Activated T-helper 2 cell treated with anti-CD3 and anti-CD28 coated beads, Interferon-gamma antibody, Interleukin-2, Interleukin-4, amounts not matched to agents 10 μg/mL and 5 μg/mL and 100 μg/mL, durations not matched to agents 14 hours and 24 hours and 36 hours (primary cell): ENCODE measurements around the gene TYMP. TPM values are rescaled to one million over a fixed set of nuclear protein-coding genes. Genes with fewer than 3 reads are reported as not detected.

ENCODE experiments used
- DNase-seq: peaks from one replicate; pipeline ENCODE4 v3.0.0; 2021; ENCODE audit warnings: low spot score
- H3K27ac Mint-ChIP-seq: one replicate; pipeline ENCODE4 v1.8.0; 2021; ENCODE audit warnings: mixed read lengths
- H3K27me3 Mint-ChIP-seq: one replicate; pipeline ENCODE4 v1.8.0; 2021; ENCODE audit warnings: low read depth, mixed read lengths
- H3K36me3 Mint-ChIP-seq: one replicate; pipeline ENCODE4 v1.8.0; 2021; ENCODE audit warnings: low read depth, mixed read lengths
- H3K4me1 Mint-ChIP-seq: one replicate; pipeline ENCODE4 v1.8.0; 2021; ENCODE audit warnings: low read depth, mixed read lengths
- H3K4me3 Mint-ChIP-seq: one replicate; pipeline ENCODE4 v1.8.0; 2021; ENCODE audit warnings: low read depth, mild to moderate bottlenecking, moderate library complexity, mixed read lengths
- H3K9me3 Mint-ChIP-seq: one replicate; pipeline ENCODE4 v1.8.0; 2021; ENCODE audit warnings: mixed read lengths
- intact Hi-C: fragments of 100-400 bp; cut with micrococcal nuclease; formaldehyde crosslinking; loops from one replicate; pipeline ENCODE4 v1.15.1; 2023
- total RNA-seq: library from RNA; stranded (reverse); gene quantifications from 2 replicates; pipeline ENCODE4 v1.2.3, GENCODE V29; 2022

Gene TYMP, protein sequence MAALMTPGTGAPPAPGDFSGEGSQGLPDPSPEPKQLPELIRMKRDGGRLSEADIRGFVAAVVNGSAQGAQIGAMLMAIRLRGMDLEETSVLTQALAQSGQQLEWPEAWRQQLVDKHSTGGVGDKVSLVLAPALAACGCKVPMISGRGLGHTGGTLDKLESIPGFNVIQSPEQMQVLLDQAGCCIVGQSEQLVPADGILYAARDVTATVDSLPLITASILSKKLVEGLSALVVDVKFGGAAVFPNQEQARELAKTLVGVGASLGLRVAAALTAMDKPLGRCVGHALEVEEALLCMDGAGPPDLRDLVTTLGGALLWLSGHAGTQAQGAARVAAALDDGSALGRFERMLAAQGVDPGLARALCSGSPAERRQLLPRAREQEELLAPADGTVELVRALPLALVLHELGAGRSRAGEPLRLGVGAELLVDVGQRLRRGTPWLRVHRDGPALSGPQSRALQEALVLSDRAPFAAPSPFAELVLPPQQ
- total RNA-seq = 35.9 and 36.9 TPM in 2 replicates

DNA sequence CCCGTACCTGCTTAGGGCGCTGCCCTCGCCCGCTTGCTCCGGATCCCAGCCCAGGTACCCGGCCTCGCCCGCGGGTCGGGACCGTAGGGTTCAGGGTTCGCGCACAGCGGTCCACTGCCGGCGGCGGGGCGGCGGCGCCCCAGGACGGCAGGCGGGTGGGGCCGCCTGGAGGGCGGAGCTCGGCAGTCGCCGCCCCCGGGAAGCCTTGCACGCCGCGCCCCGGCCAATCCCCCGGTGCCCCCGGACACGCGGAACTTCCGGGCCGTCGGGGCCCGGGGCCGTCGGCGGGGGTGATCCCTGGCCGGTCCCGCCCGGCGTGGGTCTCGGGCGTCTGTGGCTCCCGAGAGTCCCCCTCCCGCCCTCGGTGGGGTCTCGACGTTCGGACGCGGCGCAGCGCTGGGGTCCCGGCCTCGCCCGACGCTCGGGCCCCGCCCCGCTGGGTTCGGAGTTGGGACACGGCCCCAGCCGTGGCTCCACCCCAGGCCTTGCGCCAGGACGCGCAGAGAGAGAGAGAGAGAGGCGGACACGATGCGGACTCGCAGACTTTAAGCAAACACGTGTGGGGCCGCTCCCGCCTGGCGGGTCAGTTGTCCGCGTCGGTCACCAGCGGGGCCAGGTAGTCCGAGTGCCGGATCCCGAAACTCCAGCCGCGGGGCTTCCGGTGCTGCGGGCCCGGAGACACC, at the start of gene TYMP:
TSS of gene TYMP (minus strand) at position 116 of the 683 bp plus-strand sequence. CDS start 303 bp downstream, outside the sequence.
- peaks cover 17% of the 10 kb centered on the region for H3K36me3 Mint-ChIP-seq
- H3K4me1 Mint-ChIP-seq = peaks cover 38% of the 10 kb centered on the region
- intact Hi-C loops = loop anchor here (2.0 to 10.0 kb wide), 4 partner anchors 15 to 285 kb away; partner anchors contain the start of genes CHKB, KLHDC7B and TUBGCP6
- peak within 1 kb of the TSS; percentile 91 for H3K4me3 Mint-ChIP-seq
- no peaks in the 10 kb centered on the region for H3K9me3 Mint-ChIP-seq
- peak; percentile 76 for DNase-seq
- H3K27ac Mint-ChIP-seq = peak within 1 kb of the TSS; percentile 98
- no peaks in the 10 kb centered on the region for H3K27me3 Mint-ChIP-seq

GRCh38 chr22:50578776-50579310, 49.0 kb upstream of the TYMP start:
- intact Hi-C loops = no loop called here
- Mint-ChIP-seq H3K36me3 (peaks cover 46% of the 10 kb centered on the region), H3K27me3 (no peaks in the 10 kb centered on the region), H3K4me1 (peaks cover 14% of the 10 kb centered on the region), H3K4me3 (no peak overlapping the region), H3K9me3 (no peaks in the 10 kb centered on the region), H3K27ac (no peak overlapping the region)
- DNase-seq = no peak

- Mint-ChIP-seq H3K27ac (no peak within 1 kb of the TSS), H3K36me3 (peaks cover 46% of the 10 kb centered on the region), H3K4me1 (peaks cover 9% of the 10 kb centered on the region), H3K27me3 (no peaks in the 10 kb centered on the region), H3K9me3 (no peaks in the 10 kb centered on the region), H3K4me3 (no peak within 1 kb of the TSS)
- intact Hi-C loops = no loop called here
- DNase-seq = no peak
These were observed 48.4 kb upstream of the TYMP start, which contains the start of gene CPT1B for GRCh38 chr22:50577987-50578775. Gene CPT1B (minus strand): TSS chr22:50578427. CDS start chr22:50577915, 512 bp downstream.

DNA sequence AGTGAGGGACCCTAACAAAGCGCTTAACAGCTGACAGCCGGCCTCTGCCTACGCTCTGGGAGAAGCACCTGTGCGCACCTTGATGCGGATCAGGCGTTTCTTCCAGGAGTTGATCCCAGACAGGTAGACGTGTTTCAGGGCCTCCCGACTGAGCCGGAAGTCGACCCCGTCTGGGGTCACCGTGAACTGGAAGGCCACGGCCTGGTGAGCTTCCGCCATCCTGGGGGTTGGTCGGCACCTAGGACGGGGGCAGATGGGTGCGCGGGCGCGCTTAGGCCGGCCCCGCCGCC, 47.8 kb upstream of the TYMP start:
- Mint-ChIP-seq H3K27ac (no peak overlapping the region), H3K4me3 (no peak overlapping the region)

GRCh38 chr22:50576806-50577696, 47.2 kb upstream of the TYMP start:
- intact Hi-C loops = no loop called here

More for the DNA sequence above, 47.8 kb upstream of the TYMP start:
- intact Hi-C loops = no loop called here
- peaks cover 9% of the 10 kb centered on the region for H3K4me1 Mint-ChIP-seq
- H3K36me3 Mint-ChIP-seq = peaks cover 49% of the 10 kb centered on the region
- no peaks in the 10 kb centered on the region for H3K9me3 Mint-ChIP-seq
- no peaks in the 10 kb centered on the region for H3K27me3 Mint-ChIP-seq
- no peak for DNase-seq

DNA sequence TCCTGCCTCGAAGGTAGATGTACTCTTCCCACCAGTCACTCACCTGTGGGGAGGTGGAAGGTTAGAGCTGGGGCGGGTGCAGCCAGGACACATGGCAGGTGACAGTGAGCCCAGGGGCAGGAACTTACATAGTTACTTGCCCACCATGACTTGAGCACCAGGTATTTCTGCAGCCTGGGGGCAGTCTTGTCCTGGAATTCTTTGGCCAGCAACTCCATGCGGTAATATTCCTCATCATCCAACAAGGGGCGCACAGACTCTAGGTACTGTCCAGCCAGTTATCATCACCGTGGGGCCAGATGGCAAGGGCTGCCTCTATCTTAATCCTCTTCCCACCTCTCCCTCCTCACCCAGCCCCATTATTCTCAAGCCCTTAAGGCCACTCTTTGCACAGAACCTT, 46.3 kb upstream of the TYMP start:
- H3K27me3 Mint-ChIP-seq = no peaks in the 10 kb centered on the region
- no peak for DNase-seq
- H3K36me3 Mint-ChIP-seq = peaks cover 57% of the 10 kb centered on the region
- H3K4me3 Mint-ChIP-seq = no peak overlapping the region
- H3K27ac Mint-ChIP-seq = no peak overlapping the region
- intact Hi-C loops = no loop called here
- H3K9me3 Mint-ChIP-seq = no peaks in the 10 kb centered on the region
- peaks cover 7% of the 10 kb centered on the region for H3K4me1 Mint-ChIP-seq

More at GRCh38 chr22:50576806-50577696, 47.2 kb upstream of the TYMP start:
- H3K27ac Mint-ChIP-seq = no peak overlapping the region
- peaks cover 55% of the 10 kb centered on the region for H3K36me3 Mint-ChIP-seq
- no peak for DNase-seq
- no peaks in the 10 kb centered on the region for H3K9me3 Mint-ChIP-seq
- H3K4me1 Mint-ChIP-seq = peaks cover 9% of the 10 kb centered on the region
- no peak overlapping the region for H3K4me3 Mint-ChIP-seq
- no peaks in the 10 kb centered on the region for H3K27me3 Mint-ChIP-seq

DNA sequence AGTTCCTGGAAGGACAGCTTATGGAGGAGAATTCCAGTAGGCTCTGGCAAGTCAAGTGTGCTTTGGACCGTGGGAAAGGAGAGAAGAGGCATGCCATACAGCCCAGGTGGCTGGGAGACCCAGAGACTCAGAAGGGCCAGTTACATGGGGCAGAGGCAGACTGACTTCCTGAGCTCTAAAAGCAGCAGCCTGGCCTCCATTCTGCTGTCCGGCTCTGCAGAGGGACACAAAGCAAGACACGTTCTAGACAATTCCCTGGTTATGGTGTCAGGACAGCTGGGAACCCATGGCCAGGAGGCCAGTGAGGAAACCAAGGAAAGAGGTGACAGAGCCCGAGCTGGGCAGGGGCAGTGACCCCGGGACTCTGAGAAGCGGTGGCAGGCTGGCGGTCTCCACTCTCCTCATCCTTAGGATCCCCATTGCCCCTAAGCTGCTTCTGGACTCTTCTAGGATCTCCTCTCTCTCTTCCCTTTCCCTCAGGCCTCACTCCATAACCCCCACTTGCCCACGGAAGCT, 45.7 kb upstream of the TYMP start:
- Mint-ChIP-seq H3K4me1 (peaks cover 5% of the 10 kb centered on the region), H3K9me3 (no peaks in the 10 kb centered on the region), H3K27ac (no peak overlapping the region), H3K36me3 (peaks cover 59% of the 10 kb centered on the region), H3K27me3 (no peaks in the 10 kb centered on the region), H3K4me3 (no peak overlapping the region)
- DNase-seq = no peak
- intact Hi-C loops = no loop called here

GRCh38 chr22:50574383-50574755, 44.6 kb upstream of the TYMP start:
- Mint-ChIP-seq H3K9me3 (no peaks in the 10 kb centered on the region), H3K36me3 (peaks cover 59% of the 10 kb centered on the region), H3K4me3 (no peak overlapping the region), H3K4me1 (peaks cover 2% of the 10 kb centered on the region), H3K27ac (no peak overlapping the region), H3K27me3 (no peaks in the 10 kb centered on the region)
- intact Hi-C loops = no loop called here
- no peak for DNase-seq

DNA sequence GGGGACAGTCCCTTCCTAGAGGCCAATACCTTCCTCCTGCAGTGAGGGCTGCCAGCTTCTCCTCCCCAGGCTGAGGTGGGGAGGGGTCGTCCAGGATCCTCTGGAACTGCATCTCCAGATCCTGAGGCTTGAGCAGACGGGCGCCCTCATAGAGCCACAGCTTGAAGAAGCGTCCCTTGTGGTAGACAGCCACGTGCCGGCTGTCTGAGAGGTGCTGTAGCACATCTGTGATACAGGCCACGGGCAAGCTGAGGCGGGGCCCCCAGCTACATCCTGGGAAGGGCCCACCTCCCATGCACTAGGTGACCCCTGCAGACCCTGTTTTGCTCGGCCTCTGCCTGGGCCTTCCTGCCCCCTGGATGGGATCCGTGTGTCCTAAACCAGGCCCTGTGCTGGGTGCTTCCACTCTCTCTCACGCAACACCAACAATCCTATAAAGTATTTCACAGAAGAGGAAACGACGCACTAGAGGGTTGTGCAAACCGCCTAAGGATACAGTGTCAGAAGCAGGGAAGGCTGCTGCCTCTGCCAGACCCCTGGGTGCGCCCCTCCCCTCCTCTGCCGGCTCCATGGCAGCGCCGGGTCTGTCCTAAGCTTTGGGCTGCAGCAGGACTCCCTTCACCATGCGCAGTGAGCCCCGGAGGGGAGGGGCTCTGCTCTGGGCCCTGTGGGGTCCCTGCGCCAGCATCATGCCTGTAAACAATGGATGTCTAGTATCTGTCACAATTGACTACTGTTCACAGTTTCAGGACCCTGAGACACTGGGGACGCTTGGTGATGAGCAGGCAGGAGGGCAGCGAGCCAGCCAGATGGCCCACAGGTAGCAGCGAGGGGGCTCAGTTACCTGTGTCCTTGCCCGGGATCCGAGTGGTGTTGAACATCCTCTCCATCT, 43.9 kb upstream of the TYMP start:
- intact Hi-C loops = no loop called here
- peaks cover 57% of the 10 kb centered on the region for H3K36me3 Mint-ChIP-seq

GRCh38 chr22:50572965-50573364, 43.2 kb upstream of the TYMP start:
- Mint-ChIP-seq H3K27me3 (no peaks in the 10 kb centered on the region), H3K4me1 (peaks cover 2% of the 10 kb centered on the region), H3K27ac (no peak overlapping the region), H3K4me3 (no peak overlapping the region), H3K36me3 (peaks cover 56% of the 10 kb centered on the region), H3K9me3 (no peaks in the 10 kb centered on the region)
- intact Hi-C loops = no loop called here
- DNase-seq = no peak

More for the DNA sequence above, 43.9 kb upstream of the TYMP start:
- no peak for DNase-seq
- no peaks in the 10 kb centered on the region for H3K27me3 Mint-ChIP-seq
- H3K27ac Mint-ChIP-seq = no peak overlapping the region
- no peaks in the 10 kb centered on the region for H3K9me3 Mint-ChIP-seq
- no peak overlapping the region for H3K4me3 Mint-ChIP-seq
- H3K4me1 Mint-ChIP-seq = peaks cover 2% of the 10 kb centered on the region
